Endothelial cell of umbilical vein (primary cell): ENCODE measurements around the gene TANGO2. TPM values are rescaled to one million over a fixed set of nuclear protein-coding genes. Genes with fewer than 3 reads are reported as not detected.

Experiments
- BruUV-seq: library from RNA; stranded (reverse); fragments of 400-500 nt; replicated peaks from 2 replicates; lab custom pipeline; 2021; lab: Mats Ljungman, UMichigan
- CTCF ChIA-PET: fragments of 300-600, 350-600 bp; sonication (Branson Sonifier 250); formaldehyde crosslinking; loops from one replicate; lab custom pipeline; 2021; ENCODE audit warnings: antibody characterized with exemption, inconsistent platforms; lab: Charles Lee
- POLR2A ChIA-PET: fragments of 300-600, 350-600 bp; sonication (Branson Sonifier 250); formaldehyde crosslinking; loops from one replicate; lab custom pipeline; 2021; ENCODE audit warnings: antibody characterized with exemption, inconsistent platforms; lab: Charles Lee
- DNase-seq: peaks from one replicate; pipeline ENCODE4 v3.0.0-alpha.2; 2011; ENCODE audit warnings: low read depth, low spot score
- FAIRE-seq: peaks from 2 replicates; lab custom pipeline; 2011; peaks lifted over from hg19 to GRCh38; lab: Jason Lieb, UNC
- H2AFZ ChIP-seq: 2 replicates; pipeline ENCODE4 v1.6.0; 2012; ENCODE audit warnings: low read depth, low read length, control low read depth, inconsistent platforms
- H3K27ac ChIP-seq: 2 replicates; pipeline ENCODE4 v1.5.1; 2011; ENCODE audit warnings: low read depth, mild to moderate bottlenecking, control low read depth, low read length, moderate library complexity; ENCODE audit not compliant: insufficient read depth
- H3K27me3 ChIP-seq, 2 experiments: 2 replicates each; pipeline versions ENCODE4 v1.6.0 to v1.6.1; 2011; ENCODE audit warnings: low read length in 2 of 2, mixed read lengths in 1 of 2; ENCODE audit not compliant: control insufficient read depth in 2 of 2, insufficient read depth in 2 of 2
- H3K36me3 ChIP-seq, 2 experiments: 2 replicates in 1 of 2; 3 replicates in 1 of 2; pipeline ENCODE4 v1.5.1; 2011; ENCODE audit warnings: low read length in 2 of 2, mild to moderate bottlenecking in 1 of 2, moderate library complexity in 1 of 2; ENCODE audit not compliant: control insufficient read depth in 2 of 2, insufficient read depth in 2 of 2; ENCODE audit errors: extremely low read depth in 1 of 2
- H3K4me1 ChIP-seq: 3 replicates; pipeline ENCODE4 v1.5.1; 2011; ENCODE audit warnings: mild to moderate bottlenecking, low read length; ENCODE audit not compliant: control insufficient read depth, insufficient read depth; ENCODE audit errors: extremely low read depth
- H3K4me2 ChIP-seq: 2 replicates; pipeline ENCODE4 v1.6.1; 2011; ENCODE audit warnings: low read length, control low read depth, mixed read lengths; ENCODE audit not compliant: insufficient read depth
- H3K4me3 ChIP-seq, 3 experiments: fragments of 200-600 bp in 1 of 3; sonication (generic), shearing (Covaris generic) in 1 of 3; replicated peaks in 1 of 3; 2 replicates each; pipeline ENCODE4 v1.5.1; 2011 to 2016; ENCODE audit warnings: control low read depth in 3 of 3, low read length in 3 of 3, mild to moderate bottlenecking in 2 of 3, inconsistent platforms in 1 of 3, low read depth in 1 of 3, moderate library complexity in 1 of 3; ENCODE audit not compliant: insufficient read depth in 1 of 3
- H3K79me2 ChIP-seq: 2 replicates; pipeline ENCODE4 v1.6.0; 2012; ENCODE audit warnings: low read length, inconsistent platforms; ENCODE audit not compliant: control insufficient read depth, insufficient read depth
- H3K9ac ChIP-seq: replicated peaks from 2 replicates; pipeline ENCODE3; 2011; ENCODE audit warnings: low read length, control low read depth; ENCODE audit not compliant: insufficient read depth; ENCODE audit errors: extremely low read depth
- H3K9me1 ChIP-seq: replicated peaks from 3 replicates; pipeline ENCODE4 v1.6.0; 2011; ENCODE audit warnings: mild to moderate bottlenecking, low read length; ENCODE audit not compliant: control insufficient read depth, insufficient read depth; ENCODE audit errors: extremely low read depth
- H3K9me3 ChIP-seq: replicated peaks from 2 replicates; pipeline ENCODE4 v1.5.1; 2012; ENCODE audit warnings: low read length, inconsistent platforms; ENCODE audit not compliant: control insufficient read depth, insufficient read depth
- H4K20me1 ChIP-seq: replicated peaks from 2 replicates; pipeline ENCODE3; 2011; ENCODE audit warnings: mild to moderate bottlenecking, low read length; ENCODE audit not compliant: control insufficient read depth, insufficient read depth; ENCODE audit errors: extremely low read depth
- CTCF ChIP-seq, 2 donors: IDR thresholded peaks; 1 replicate in 1 of 2; 2 replicates in 1 of 2; pipeline ENCODE4 v1.5.1; 2011; ENCODE audit warnings: low read length in 2 of 2, mild to moderate bottlenecking in 2 of 2, moderate library complexity in 2 of 2, control low read depth in 1 of 2, inconsistent platforms in 1 of 2, low read depth in 1 of 2; ENCODE audit not compliant: insufficient read depth in 1 of 2; ENCODE audit errors: extremely low read depth in 1 of 2
- EZH2 ChIP-seq: IDR thresholded peaks from 2 replicates; pipeline ENCODE4 v1.6.1; 2012; ENCODE audit warnings: borderline replicate concordance, low read depth, mild to moderate bottlenecking, moderate library complexity, low read length, inconsistent platforms; ENCODE audit not compliant: severe bottlenecking
- FOS ChIP-seq: IDR thresholded peaks from 2 replicates; pipeline ENCODE4 v1.6.1; 2011; ENCODE audit warnings: mild to moderate bottlenecking, low read length, moderate library complexity, borderline replicate concordance; ENCODE audit not compliant: insufficient read depth
- GATA2 ChIP-seq: IDR thresholded peaks from 2 replicates; pipeline ENCODE4 v1.7.0; 2011; ENCODE audit warnings: low read depth, mild to moderate bottlenecking, moderate library complexity, mixed read lengths, low read length; ENCODE audit not compliant: insufficient read length, insufficient read depth
- JUN ChIP-seq: IDR thresholded peaks from 2 replicates; pipeline ENCODE4 v1.6.1; 2011; ENCODE audit warnings: borderline replicate concordance, low read depth; ENCODE audit not compliant: insufficient read length, insufficient read depth
- MAX ChIP-seq: IDR thresholded peaks from 2 replicates; pipeline ENCODE4 v1.6.1; 2011; ENCODE audit not compliant: insufficient read depth, insufficient read length
- MYC ChIP-seq: IDR thresholded peaks from one replicate; pipeline ENCODE4 v1.6.1; 2011; ENCODE audit warnings: mild to moderate bottlenecking, low read depth, low read length
- POLR2A ChIP-seq: IDR thresholded peaks from 2 replicates; pipeline ENCODE4 v1.6.1; 2012; ENCODE audit warnings: low read depth, mild to moderate bottlenecking, control low read depth, low read length
- POLR2AphosphoS5 ChIP-seq: IDR thresholded peaks from 2 replicates; pipeline ENCODE4 v1.6.1; 2012; ENCODE audit warnings: low read depth, mild to moderate bottlenecking, control low read depth, low read length, moderate library complexity; ENCODE audit not compliant: insufficient read depth
- dilution Hi-C: fragments of 300-500 bp; cut with MboI; formaldehyde crosslinking; loops from one replicate; pipeline ENCODE4 v1.15.0; 2019; ENCODE audit warnings: low sequenced_read_pairs; ENCODE audit not compliant: extremely low pct_ligation_motif_present
- intact Hi-C: fragments of 100-400 bp; cut with micrococcal nuclease; formaldehyde crosslinking; loops from one replicate; pipeline ENCODE4 v1.10.0; 2022
- polyA plus RNA-seq, 4 experiments: library from polyadenylated mRNA; depleted of rRNA in 3 of 4; stranded (reverse) in 3 of 4; unstranded in 1 of 4; fragments of >200 nt; gene quantifications; 2 replicates each; pipeline versions ENCODE4 v1.2.1 to v1.2.3, GENCODE V29; 2011 to 2012; ENCODE audit warnings: missing spikeins in 1 of 4
- total RNA-seq: library from RNA; stranded (reverse); gene quantifications from 2 replicates; pipeline ENCODE4 v1.2.3, GENCODE V29; 2021

The TANGO2 gene
- total and polyA plus RNA-seq, 2 donors (not counting 3 experiments of a cell fraction or from before 2014, with no cell fraction given): 40.0 to 49.3 TPM

- ChIA-PET POLR2A (no interaction called here), CTCF (interaction anchor here (0.6 kb wide), 1 partner anchor 70 kb away, joined by 3 read pairs; no protein-coding TSS in a partner anchor)
- FAIRE-seq (no peak), DNase-seq (no peak)
- H3K9ac ChIP-seq: no peak overlapping the region
- H3K9me3 ChIP-seq: no peaks in the 10 kb centered on the region
- no TSS peak for BruUV-seq
- intact Hi-C loops (no loop called here), dilution Hi-C loops (no loop called here)
- peaks cover 19% of the 10 kb centered on the region for H3K79me2 ChIP-seq
- no peak overlapping the region for H3K4me2 ChIP-seq
- no peaks in the 10 kb centered on the region for H4K20me1 ChIP-seq
- TF ChIP-seq MAX: no peak
- no peak for TF ChIP-seq CTCF (IDR thresholded peaks at IDR 0.05; ENCODE audit: extremely low read depth in 1 of 2, insufficient read depth in 1 of 2, low read depth in 1 of 2, low read length in 2 of 2)
- TF ChIP-seq POLR2A: no peak
- TF ChIP-seq POLR2AphosphoS5: no peak
- TF ChIP-seq GATA2: no peak
- TF ChIP-seq EZH2: no peak
- TF ChIP-seq JUN: no peak
- no peak for TF ChIP-seq MYC
- no peak for TF ChIP-seq FOS
- H3K4me1 ChIP-seq: peaks cover 7% of the 10 kb centered on the region
- H3K36me3 ChIP-seq: no peaks in the 10 kb centered on the region
- H3K27me3 ChIP-seq: no peaks in the 10 kb centered on the region
- H3K27ac ChIP-seq: no peak overlapping the region
- no peak overlapping the region for H3K4me3 ChIP-seq
- H2AFZ ChIP-seq: no peak overlapping the region
- no peaks in the 10 kb centered on the region for H3K9me1 ChIP-seq
Measured at GRCh38 chr22:20026204-20026908, 5.4 kb downstream of the TANGO2 start.
